HG03460 (cell line): ENCODE results near the gene NCOA7.

Experiments
- ATAC-seq: cut with Tn5 transposase; IDR thresholded peaks from one replicate; pipeline ENCODE4 v1.9.1; 2021; ENCODE audit not compliant: unreplicated experiment

Gene NCOA7

DNA sequence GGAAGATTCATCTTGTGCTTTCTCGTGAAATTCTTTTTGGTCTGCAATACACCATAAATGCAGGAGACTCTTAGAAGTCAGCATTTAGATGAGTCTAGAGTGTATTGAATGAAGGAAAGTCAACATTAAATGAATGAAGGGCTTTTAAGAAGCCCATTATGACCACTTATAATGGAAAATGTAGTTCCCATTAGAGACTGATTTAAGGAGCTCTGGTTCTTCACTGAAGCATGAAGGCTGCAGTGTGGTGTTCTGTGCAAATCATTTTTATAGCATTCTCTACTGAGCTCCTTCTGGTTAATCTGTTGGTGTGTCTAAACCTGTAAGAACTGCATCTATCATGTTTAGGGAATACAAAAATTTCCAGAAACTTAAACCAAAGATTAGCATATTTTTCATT lies 19.7 kb downstream of the NCOA7 start:
- ATAC-seq, result no peak

DNA sequence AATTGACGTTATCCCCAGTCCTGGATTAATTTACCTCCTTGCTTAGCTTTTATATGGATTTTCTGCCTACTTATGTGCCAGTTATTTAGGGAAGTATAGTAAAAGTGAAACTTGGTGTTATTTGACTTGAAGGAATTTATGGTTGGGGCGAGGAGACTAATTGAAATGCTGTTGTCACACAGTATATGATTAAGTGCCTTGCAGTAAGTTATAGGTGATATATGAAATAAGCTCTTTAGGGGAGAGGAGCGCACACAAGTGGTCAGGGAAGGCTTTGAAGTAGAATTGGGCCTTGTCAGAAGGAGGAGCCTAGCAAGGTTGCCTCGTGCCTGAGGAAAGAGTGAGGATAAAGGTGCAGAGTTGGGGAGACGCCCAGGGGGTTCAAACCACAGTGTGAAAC lies 20.5 kb downstream of the NCOA7 start:
- ATAC-seq, result no peak

DNA sequence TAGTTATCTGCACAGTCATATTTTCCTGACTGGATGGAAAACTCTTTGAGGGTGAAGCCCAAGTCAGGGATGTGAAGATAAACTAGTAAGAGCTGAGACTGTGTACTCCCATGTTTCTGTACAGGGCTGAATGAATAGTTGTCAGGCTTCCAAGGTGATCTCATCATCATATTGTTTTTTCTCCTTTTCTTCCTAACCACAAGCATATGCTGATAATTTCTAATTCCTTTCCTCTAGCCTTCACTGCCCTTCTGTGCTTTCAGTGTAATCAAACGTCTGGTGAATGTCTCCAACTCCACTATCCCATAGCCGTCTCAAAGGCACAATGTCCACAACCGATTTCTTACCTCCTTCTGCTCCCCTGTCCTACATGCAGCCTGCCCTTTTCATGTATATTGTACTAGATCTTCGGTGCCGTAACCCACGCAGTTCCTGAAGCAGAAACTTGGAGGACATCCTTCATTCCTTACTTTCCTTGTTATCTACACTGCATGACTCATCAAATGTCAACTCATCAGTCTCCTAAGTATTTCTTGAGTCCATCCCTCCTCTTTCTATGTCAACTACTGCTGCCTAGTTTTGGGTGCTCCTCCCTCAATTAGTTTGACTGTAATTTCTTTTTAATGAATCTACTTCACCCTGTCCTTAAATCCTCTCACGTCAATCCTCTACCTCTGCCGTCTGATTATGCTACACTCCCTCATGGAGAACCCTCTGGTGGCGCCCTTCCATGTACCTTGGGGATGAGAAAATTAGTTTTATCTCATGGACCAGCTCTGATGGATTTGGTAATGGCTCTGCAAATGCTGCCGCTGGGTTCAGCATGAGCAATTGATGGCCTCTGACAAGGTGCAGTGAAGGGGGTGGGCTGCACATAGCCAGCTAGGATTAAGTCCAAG lies 21.9 kb downstream of the NCOA7 start:
- no peak for ATAC-seq

DNA sequence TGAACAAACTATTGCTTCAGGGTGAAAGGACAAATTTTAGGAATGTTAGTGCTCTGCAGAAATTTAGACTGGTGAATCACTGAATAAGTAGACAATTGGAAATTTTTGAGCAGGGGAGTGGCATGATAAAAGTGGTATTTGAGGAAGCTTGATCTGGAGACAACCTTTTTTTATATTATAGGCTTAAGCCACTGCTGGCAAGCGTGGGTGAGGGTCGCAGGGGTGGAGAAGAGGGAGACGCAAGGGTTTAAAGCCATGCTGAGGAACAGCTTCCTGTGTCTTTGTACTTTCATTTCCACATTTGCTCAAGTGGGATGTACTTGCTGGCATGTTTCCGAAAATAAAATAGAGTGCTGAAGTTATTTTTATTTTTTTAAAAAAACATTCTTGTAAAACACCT lies 23.7 kb downstream of the NCOA7 start:
- peak; percentile 36 for ATAC-seq

DNA sequence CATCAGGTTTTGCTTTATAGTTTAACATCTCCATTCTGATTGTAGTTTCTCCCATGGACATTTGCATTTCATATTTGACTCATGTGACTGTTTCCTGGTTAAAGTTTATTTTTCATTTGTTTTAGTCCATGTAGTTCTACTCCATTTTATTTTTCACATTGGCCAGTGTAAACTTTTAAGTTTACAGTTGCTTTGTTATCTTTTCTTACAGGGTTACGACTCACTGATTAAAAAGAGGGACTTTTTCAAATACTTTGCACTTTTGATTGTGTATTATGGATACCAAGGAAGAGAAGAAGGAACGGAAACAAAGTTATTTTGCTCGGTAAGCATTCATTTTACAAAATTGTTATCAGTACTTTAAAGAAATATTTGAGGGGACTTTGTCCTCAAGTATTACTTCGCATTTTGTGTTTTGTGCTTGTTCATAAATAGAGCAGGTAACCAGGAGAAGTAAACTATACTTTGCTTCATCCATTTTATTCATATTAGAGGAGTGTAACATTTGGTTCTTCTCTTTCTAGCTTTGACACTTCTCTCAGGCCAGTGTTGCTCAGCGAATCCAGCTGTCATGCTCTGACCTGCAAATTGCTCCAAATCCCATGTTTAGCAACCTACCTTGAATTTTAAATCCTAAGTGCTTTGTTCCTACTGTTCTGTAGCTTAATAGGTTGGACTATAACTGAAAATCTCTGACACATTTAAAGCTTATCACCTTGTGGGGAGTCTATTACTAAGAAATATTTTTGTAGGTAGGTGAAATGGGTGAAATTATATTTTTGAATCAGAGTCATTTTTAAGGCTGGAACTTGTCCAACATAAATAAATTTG lies 24.5 kb downstream of the NCOA7 start:
- ATAC-seq, result no peak

DNA sequence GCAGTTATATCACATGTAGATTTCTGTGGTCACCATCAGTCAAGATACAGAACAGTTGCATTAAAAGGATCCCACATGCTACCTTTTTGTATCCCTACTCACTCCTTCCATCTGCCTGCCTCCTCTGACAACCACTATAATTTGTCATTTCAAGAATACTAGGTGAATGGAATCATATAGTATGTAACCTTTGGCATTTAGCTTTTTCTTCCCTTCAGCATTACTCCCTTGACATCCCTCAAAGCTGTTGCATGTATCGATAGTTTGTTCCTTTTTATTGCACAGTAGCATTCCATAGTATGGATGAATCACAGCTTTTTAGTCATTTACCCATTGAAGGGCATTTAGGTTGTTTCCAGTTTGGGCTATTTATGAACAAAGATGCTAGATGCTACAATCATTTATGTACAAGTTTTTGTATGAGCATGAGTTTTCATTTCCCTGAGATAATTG lies 26.1 kb downstream of the NCOA7 start:
- ATAC-seq, result no peak

DNA sequence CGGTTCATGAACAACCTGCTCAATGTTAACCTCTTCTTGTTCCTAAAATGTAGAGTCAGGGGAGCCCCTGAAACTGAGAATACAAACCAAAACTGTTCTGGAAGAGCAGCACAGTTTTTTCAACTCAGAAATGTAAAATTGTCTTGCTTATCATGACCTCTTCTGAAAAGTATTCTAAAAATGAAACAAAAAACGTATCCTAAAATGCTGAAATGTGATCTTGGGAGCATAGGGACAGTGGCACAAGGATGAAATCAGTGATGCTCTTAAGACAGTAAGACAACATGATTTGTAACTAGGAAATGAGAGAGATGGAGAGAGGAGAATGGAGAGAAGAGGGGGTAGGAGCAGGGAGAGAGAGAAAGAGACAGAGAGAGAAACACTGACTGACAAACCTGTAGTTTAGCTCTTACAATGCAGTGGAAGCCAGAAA lies 27.5 kb downstream of the NCOA7 start:
- ATAC-seq, result peak; percentile 46

DNA sequence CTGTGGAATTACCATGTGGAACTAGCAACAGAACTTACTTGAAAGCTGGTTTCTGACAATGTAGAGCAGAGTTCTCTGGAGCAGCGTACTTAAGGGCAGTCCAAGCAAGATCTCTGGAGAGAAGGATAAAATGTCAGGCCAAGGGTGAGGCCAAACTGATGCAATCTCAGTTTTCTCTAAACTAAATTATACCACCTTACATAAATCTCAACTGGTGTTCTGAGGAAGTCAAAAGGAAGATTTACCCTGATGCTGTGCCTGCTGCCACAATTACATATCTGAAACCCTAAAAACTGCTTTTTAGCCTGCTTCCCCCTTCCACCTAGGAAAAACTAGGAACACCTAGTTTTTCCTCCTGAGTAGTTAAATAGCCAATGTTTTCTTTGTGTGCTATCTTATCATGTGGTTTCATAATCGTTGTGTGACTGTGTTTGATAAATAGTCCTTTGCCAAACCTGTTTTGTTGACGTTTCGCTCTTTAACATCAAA lies 28.1 kb downstream of the NCOA7 start:
- ATAC-seq, result no peak

DNA sequence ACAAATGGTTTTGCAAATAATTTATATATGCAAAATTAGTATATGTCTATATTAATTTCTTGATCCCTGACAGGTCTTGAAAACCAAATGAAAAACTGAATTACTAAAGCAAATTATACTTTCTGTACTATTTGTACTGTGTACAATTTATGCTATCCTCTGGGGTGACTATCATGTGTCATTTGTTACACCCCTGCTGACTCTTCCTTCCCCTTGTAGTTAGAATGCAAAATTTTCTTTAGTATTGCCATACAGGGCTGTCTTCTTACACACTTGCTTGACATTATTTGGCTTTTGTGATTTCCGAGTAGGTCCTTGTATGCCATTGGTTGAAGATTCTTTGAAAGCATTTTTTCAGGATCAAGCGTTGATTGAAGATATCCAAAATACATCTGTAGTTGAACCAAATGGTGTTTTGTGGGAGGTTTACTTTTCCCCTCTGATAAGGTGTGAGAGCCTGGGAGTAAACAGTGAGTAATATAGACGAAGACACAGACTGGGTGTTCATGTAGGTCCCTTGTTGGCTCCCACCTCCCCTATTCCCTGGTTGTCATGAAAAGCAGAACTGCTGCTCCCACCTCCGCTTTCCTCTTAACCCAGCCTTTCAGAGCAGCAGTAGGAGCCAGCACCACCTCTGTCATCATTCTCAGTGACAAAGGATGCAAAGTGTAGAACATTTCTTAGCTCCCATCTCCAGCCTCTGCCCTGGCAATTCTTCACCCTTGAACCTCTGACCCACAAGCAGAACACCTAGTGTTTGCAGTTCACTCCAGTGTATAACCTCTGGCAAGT lies 29.0 kb downstream of the NCOA7 start:
- ATAC-seq, result no peak

DNA sequence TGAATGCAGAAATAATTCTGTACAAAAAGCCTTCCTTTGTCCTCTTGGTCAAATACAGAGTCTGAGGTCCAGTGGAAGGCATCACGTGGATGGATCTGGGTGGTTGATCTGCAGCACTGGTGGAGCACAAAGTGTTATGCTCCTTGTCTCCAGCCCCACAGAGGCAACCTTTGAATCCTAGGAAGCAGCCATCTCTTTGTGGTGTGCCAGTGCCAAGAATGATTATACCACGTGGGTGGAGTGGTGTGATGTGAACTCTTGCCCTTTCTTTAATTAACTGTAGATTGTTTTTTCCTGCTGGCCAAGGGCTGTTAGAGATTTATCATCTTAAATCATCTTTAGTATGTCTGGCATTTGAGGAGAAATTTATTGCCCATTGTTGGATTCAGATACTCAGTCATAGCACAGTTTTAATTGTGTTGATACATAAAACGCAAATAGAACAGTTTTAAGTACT lies 31.1 kb downstream of the NCOA7 start:
- no peak for ATAC-seq

DNA sequence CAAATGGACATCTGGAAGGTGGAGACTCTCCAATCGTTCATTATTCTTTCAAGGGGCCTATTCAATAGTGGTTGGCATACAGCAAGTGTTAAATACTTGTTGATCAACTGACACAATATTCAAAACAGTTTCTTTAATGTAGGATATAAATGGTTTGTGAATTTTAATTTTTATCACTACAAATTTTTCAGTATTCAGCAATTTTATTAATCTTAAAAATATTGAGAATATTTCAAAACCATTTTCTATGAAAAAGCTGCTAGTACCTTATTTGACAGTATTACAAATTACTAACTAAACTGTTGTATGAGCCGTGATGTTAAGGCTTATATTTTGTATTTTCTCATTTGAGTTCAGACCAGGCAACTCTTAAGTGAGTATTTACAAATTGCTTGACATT lies 32.4 kb downstream of the NCOA7 start:
- no peak for ATAC-seq

DNA sequence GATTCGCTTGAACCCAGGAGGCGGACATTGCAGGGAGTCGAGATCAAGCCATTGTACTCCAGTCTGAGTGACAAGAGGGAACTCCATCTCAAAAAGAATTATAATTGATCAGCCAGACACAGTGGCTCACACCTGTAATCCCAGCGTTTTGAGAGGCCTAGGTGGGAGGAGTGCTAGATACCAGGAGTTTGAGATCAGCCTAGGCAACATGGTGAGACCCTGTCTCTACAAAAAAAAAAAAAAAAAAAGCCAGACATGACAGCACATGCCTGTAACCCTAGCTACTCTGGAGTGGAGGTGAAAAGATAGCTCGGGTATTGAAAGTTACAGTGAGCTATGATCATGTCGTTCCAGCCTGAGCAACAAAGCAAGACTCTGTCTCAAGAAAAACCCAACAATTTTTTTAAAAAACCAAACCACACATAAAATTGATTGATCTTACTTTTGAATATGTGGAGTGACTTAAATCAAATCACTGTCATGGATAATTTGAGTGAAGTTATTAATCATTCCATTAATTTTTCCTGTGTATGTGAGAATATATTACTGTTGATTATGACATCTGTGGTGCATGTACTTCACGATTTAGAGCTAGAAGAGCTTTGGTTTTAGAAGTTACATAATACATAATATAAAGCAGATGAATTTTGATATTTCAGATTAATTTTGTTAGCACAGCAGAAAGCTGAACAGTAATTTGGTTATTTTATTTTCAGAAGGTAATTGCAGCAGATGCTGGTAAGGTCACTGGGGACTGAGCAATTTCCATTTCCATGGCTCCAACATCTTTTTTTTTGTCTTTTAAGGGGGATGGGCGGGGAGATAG lies 34.4 kb downstream of the NCOA7 start:
- no peak for ATAC-seq

DNA sequence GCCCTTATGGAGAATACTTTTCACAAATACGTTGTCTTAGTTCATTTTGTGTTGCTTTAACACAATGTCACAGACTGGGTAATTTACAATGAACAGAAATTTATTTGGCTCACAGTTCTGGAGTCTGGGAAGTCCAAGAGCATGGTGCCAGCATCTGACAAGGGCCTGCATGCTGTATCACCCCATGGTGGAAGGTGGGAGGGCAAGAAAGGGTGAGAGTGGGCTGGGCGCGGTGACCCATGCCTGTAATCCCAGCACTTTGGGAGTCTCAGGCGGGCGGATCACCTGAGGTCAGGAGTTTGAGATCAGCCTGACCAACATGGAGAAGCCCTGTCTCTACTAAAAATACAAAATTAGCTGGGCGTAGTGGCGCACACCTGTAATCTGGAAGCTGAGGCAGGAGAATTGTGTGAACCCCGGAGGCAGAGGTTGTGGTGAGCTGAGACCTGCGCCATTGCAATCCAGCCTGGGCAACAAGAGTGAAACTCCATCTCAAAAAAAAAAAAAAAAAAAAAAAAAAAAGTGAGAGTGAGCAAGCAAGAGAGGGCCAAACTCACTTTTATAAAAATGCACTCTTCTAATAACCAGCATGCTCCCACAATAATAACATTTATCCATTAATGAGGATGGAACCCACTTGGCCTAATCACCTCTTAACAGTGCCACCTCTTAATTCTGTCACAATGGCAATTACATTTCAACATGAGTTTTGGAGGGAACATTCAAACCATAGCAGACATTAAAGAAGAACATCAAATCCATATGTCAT lies 36.1 kb downstream of the NCOA7 start:
- ATAC-seq, result no peak

DNA sequence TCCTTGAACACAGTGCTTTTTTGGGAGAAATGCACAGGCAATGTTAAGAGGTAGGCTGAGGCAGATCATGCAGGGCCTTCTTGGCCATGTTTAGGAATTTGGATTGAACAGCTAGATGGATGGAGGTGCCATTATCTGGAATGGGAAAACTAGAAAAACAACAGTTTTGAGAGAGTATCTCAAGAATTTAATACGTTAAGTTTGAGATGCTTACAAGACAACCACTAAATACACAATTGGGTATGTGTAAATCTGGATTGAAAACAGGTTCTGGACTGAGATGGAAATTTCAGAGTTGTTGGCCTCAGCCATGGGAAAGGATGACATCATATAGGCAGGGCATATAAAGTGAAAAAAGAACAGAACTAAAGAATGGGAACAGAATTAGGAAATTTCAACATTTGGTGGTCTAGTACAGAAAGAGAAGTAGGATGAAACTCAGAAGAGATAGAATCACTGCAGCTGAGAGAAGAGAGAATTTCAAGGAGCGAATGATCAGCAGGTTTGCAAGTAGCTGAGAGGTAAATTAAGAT lies 37.1 kb downstream of the NCOA7 start:
- no peak for ATAC-seq

DNA sequence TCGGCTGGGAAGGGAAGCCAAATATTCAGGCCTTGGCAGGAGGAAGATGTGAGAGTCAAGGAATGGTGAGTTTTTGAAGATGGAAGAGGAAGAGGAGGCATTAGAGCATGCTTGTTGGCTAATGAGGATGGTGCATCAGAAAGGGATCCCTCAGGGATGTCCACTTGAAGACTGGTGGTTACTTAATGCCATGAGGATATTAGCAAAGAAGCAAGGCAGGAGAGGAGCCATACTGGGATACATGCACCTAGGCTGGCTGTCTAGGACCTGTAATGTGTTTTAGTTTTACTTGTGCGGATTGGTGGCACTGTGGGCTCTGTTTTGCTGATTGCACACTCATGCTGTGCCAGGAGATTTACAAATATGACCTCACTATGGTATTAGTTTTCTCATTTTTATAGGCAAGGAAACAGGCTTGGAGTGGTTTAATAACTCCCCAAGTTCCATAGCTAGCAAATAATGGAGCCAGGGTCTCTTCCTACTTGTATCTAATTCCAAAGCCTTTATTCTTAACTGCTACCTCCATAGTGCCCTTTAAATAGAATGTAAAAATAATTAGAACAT lies 37.8 kb downstream of the NCOA7 start:
- ATAC-seq, result no peak

DNA sequence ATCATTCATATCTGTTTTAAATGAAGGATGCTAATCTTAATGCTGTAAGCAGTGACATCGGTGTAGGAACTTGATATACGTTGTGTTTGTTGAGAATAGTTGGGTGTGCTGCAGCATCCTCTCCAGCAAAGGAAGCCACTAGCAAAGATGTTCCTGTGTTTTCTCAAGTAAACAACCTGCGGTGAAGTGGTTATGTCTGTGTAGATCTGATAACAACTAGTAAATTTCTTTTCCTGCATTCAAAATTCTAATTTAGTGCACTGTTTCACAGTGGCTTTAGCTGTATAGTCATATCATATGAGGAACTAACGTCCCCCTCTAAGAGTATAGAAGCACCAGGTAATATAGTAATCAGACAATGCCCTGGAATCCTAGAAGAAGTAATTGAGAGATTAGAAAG lies 38.7 kb downstream of the NCOA7 start:
- ATAC-seq, result no peak

DNA sequence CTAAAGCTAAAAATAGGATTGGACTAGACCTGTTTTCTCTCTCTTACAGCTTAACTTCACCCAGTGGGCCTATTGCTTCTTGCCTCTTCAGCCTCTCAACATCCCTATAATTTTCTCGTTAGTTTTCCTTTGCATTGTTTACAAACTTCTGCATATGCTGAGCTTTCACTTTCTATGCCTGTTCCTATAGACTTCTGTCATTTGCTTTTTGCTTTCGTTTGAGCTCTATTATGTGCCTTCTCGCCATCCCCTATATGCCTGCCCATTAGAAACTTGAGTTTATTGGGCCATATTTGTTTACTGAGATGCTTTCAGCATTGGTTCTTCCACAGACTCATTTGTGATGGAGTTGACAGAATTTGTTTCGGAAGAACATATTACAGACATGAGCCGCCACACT lies 40.9 kb downstream of the NCOA7 start:
- ATAC-seq, result no peak

DNA sequence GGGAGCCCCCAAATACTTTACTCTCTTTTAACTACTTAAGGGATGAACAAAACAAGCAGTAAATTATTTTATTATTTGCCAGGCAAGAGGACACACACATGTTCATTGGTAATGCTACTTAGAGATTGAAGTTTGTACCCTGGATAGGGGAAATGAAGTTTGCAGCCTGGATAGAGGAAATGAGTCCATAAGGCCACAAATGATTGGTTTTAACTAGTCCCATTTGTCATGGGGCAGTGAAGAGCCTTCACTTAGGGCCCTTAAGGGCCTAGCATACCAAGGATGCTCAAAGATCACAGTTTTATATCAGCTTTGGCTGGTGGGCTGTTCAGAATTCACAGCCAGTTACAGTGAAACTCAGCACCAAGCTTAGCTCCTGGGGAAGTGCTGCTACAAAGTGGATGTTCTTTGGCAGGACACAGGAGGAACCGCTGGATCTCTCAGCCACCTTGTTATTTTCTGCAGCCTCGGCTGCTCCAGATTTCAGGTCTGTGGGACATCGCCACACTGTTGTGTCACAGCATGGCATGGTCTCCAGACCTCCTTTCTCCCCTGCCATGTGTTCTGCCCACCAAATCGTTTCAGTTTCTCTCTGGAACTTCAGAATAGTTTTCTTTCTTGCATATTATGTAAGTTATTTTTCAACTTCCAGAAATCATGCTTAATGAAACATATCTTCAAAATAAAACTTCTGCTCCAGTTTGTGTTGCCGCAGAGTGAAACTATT lies 41.8 kb downstream of the NCOA7 start:
- ATAC-seq, result no peak
